DMS53 (cell line): Measurements from ENCODE around the gene LRRN2.

Source experiments
- DNase-seq: peaks from one replicate; lab custom pipeline; 2025; lab: John Stamatoyannopoulos, UW

Gene LRRN2

GRCh38 chr1:204600203-204600602 is 85.3 kb downstream of the LRRN2 start:
- DNase-seq: no peak

- DNase-seq: no peak
Measured at GRCh38 chr1:204599596-204599995, 85.9 kb downstream of the LRRN2 start.

- DNase-seq: no peak
Measured at GRCh38 chr1:204599098-204599497, 86.4 kb downstream of the LRRN2 start.

- no peak for DNase-seq
Measured at GRCh38 chr1:204598319-204598969, 87.1 kb downstream of the LRRN2 start.

GRCh38 chr1:204592246-204592948 is 93.1 kb downstream of the LRRN2 start:
- DNase-seq: no peak

- peak; percentile 78 for DNase-seq
Measured at GRCh38 chr1:204591473-204592090, 94.0 kb downstream of the LRRN2 start.

GRCh38 chr1:204589409-204590038 is 96.0 kb downstream of the LRRN2 start:
- no peak for DNase-seq

- no peak for DNase-seq
Measured at GRCh38 chr1:204588826-204589225, 96.7 kb downstream of the LRRN2 start.

- no peak for DNase-seq
Measured at GRCh38 chr1:204587621-204588020, 97.9 kb downstream of the LRRN2 start.

- DNase-seq: no peak
Measured at GRCh38 chr1:204584699-204585372, 100.7 kb downstream of the LRRN2 start.

- DNase-seq: no peak
Measured at GRCh38 chr1:204583909-204584632, 101.5 kb downstream of the LRRN2 start.

GRCh38 chr1:204581759-204582158 is 103.8 kb downstream of the LRRN2 start:
- DNase-seq: no peak

- DNase-seq: no peak
Measured at GRCh38 chr1:204580862-204581261, 104.7 kb downstream of the LRRN2 start.

GRCh38 chr1:204579681-204580080 is 105.9 kb downstream of the LRRN2 start:
- DNase-seq: no peak

GRCh38 chr1:204578867-204579664 is 106.5 kb downstream of the LRRN2 start:
- DNase-seq: no peak

- no peak for DNase-seq
Measured at GRCh38 chr1:204577794-204578478, 107.6 kb downstream of the LRRN2 start.

- no peak for DNase-seq
Measured at GRCh38 chr1:204576422-204576821, 109.1 kb downstream of the LRRN2 start.

GRCh38 chr1:204575221-204576190 is 110.0 kb downstream of the LRRN2 start:
- DNase-seq: no peak

- no peak for DNase-seq
Measured at GRCh38 chr1:204574865-204575163, 110.7 kb downstream of the LRRN2 start.
